ENCODE results near the gene AP5Z1. TPM values are rescaled to one million over a fixed set of nuclear protein-coding genes. Genes with fewer than 3 reads are reported as not detected.

The AP5Z1 gene
- total and polyA plus RNA-seq, 2 donors (not counting 1 experiment from before 2014, with no cell fraction given): 11.1 to 32.2 TPM

GRCh38 chr7:4726566-4726965 is 48.9 kb upstream of the AP5Z1 start:
- Histone ChIP-seq H3K27ac (ENCODE audit: insufficient read depth, low read length) (no peak overlapping the region), H3K79me2 (ENCODE audit: control insufficient read depth, insufficient read depth, low read length) (peaks cover 56% of the 10 kb centered on the region), H3K27me3 (ENCODE audit: control insufficient read depth, insufficient read depth, low read length) (no peaks in the 10 kb centered on the region), H3K9me3 (ENCODE audit: control insufficient read depth, insufficient read depth, low read depth, low read length) (no peaks in the 10 kb centered on the region), H3K36me3 (ENCODE audit: control insufficient read depth, insufficient read depth, low read length) (peaks cover 2% of the 10 kb centered on the region), H4K20me1 (ENCODE audit: control insufficient read depth, extremely low read depth, insufficient read depth, low read length) (no peaks in the 10 kb centered on the region), H3K4me2 (ENCODE audit: extremely low read depth, insufficient read depth, low read length) (no peak overlapping the region), H3K9ac (ENCODE audit: insufficient read depth, low read length) (no peak overlapping the region), H2AFZ (ENCODE audit: low read length) (no peak overlapping the region), H3K4me1 (ENCODE audit: control insufficient read depth, extremely low read depth, insufficient read depth, low read length) (peaks cover 8% of the 10 kb centered on the region), H3K4me3 (replicated peaks in 1 of 4; ENCODE audit: control extremely low read depth in 1 of 4, insufficient read depth in 1 of 4, low read depth in 3 of 4, low read length in 4 of 4) (no peak overlapping the region)
- no peak for DNase-seq (ENCODE audit: low read depth in 2 of 2)
- TF ChIP-seq EZH2 (IDR thresholded peaks at IDR 0.05; ENCODE audit: low read length, missing control alignments): no peak
- TF ChIP-seq, protein P1, sequence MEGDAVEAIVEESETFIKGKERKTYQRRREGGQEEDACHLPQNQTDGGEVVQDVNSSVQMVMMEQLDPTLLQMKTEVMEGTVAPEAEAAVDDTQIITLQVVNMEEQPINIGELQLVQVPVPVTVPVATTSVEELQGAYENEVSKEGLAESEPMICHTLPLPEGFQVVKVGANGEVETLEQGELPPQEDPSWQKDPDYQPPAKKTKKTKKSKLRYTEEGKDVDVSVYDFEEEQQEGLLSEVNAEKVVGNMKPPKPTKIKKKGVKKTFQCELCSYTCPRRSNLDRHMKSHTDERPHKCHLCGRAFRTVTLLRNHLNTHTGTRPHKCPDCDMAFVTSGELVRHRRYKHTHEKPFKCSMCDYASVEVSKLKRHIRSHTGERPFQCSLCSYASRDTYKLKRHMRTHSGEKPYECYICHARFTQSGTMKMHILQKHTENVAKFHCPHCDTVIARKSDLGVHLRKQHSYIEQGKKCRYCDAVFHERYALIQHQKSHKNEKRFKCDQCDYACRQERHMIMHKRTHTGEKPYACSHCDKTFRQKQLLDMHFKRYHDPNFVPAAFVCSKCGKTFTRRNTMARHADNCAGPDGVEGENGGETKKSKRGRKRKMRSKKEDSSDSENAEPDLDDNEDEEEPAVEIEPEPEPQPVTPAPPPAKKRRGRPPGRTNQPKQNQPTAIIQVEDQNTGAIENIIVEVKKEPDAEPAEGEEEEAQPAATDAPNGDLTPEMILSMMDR (conservative IDR thresholded peaks at IDR 0.05 in 1 of 2, IDR thresholded peaks at IDR 0.05 in 1 of 2; ENCODE audit: low read depth in 1 of 2, low read length in 2 of 2): no peak

GRCh38 chr7:4727914-4728705 is 47.3 kb upstream of the AP5Z1 start:
- no peak for DNase-seq (ENCODE audit: low read depth in 2 of 2)
- no peak for TF ChIP-seq EZH2 (IDR thresholded peaks at IDR 0.05; ENCODE audit: low read length, missing control alignments)
- TF ChIP-seq, protein P1 (conservative IDR thresholded peaks at IDR 0.05 in 1 of 2, IDR thresholded peaks at IDR 0.05 in 1 of 2; ENCODE audit: low read depth in 1 of 2, low read length in 2 of 2): no peak
- Histone ChIP-seq H3K36me3 (ENCODE audit: control insufficient read depth, insufficient read depth, low read length) (no peaks in the 10 kb centered on the region), H4K20me1 (ENCODE audit: control insufficient read depth, extremely low read depth, insufficient read depth, low read length) (no peaks in the 10 kb centered on the region), H3K4me2 (ENCODE audit: extremely low read depth, insufficient read depth, low read length) (no peak overlapping the region), H3K4me3 (replicated peaks in 1 of 4; ENCODE audit: control extremely low read depth in 1 of 4, insufficient read depth in 1 of 4, low read depth in 3 of 4, low read length in 4 of 4) (no peak overlapping the region), H3K4me1 (ENCODE audit: control insufficient read depth, extremely low read depth, insufficient read depth, low read length) (peaks cover 8% of the 10 kb centered on the region), H3K27me3 (ENCODE audit: control insufficient read depth, insufficient read depth, low read length) (no peaks in the 10 kb centered on the region), H3K79me2 (ENCODE audit: control insufficient read depth, insufficient read depth, low read length) (peaks cover 49% of the 10 kb centered on the region), H3K9me3 (ENCODE audit: control insufficient read depth, insufficient read depth, low read depth, low read length) (no peaks in the 10 kb centered on the region), H3K27ac (ENCODE audit: insufficient read depth, low read length) (no peak overlapping the region), H3K9ac (ENCODE audit: insufficient read depth, low read length) (no peak overlapping the region), H2AFZ (ENCODE audit: low read length) (no peak overlapping the region)

GRCh38 chr7:4729266-4729665 is 46.2 kb upstream of the AP5Z1 start:
- H3K4me1 ChIP-seq (ENCODE audit: control insufficient read depth, extremely low read depth, insufficient read depth, low read length): peaks cover 8% of the 10 kb centered on the region
- TF ChIP-seq, protein P1 (conservative IDR thresholded peaks at IDR 0.05 in 1 of 2, IDR thresholded peaks at IDR 0.05 in 1 of 2; ENCODE audit: low read depth in 1 of 2, low read length in 2 of 2): no peak
- no peak for TF ChIP-seq EZH2 (IDR thresholded peaks at IDR 0.05; ENCODE audit: low read length, missing control alignments)
- H3K36me3 ChIP-seq (ENCODE audit: control insufficient read depth, insufficient read depth, low read length): no peaks in the 10 kb centered on the region
- no peak overlapping the region for H3K4me3 ChIP-seq (replicated peaks in 1 of 4; ENCODE audit: control extremely low read depth in 1 of 4, insufficient read depth in 1 of 4, low read depth in 3 of 4, low read length in 4 of 4)
- no peak overlapping the region for H3K27ac ChIP-seq (ENCODE audit: insufficient read depth, low read length)
- no peak overlapping the region for H3K4me2 ChIP-seq (ENCODE audit: extremely low read depth, insufficient read depth, low read length)
- no peak overlapping the region for H2AFZ ChIP-seq (ENCODE audit: low read length)
- no peak for DNase-seq (ENCODE audit: low read depth in 2 of 2)
- H3K27me3 ChIP-seq (ENCODE audit: control insufficient read depth, insufficient read depth, low read length): no peaks in the 10 kb centered on the region
- H3K9ac ChIP-seq (ENCODE audit: insufficient read depth, low read length): no peak overlapping the region
- no peaks in the 10 kb centered on the region for H3K9me3 ChIP-seq (ENCODE audit: control insufficient read depth, insufficient read depth, low read depth, low read length)
- no peaks in the 10 kb centered on the region for H4K20me1 ChIP-seq (ENCODE audit: control insufficient read depth, extremely low read depth, insufficient read depth, low read length)
- H3K79me2 ChIP-seq (ENCODE audit: control insufficient read depth, insufficient read depth, low read length): peaks cover 50% of the 10 kb centered on the region
